BJ (cell line): ENCODE data around the gene ARHGEF10L. TPM values are rescaled to one million over a fixed set of nuclear protein-coding genes. Genes with fewer than 3 reads are reported as not detected.
A peak's percentile ranks its signal among the peaks of the same experiment; 100 is the strongest.

ENCODE experiments used
- CTCF ChIA-PET: fragments of 350-600 bp; formaldehyde crosslinking; extraction: SDS; loops from one replicate; lab custom pipeline; 2021; ENCODE audit warnings: antibody characterized with exemption, inconsistent platforms; lab: Yijun Ruan, JAX
- POLR2A ChIA-PET: fragments of 300-600 bp; sonication (Branson Sonifier 250); formaldehyde crosslinking; extraction: SDS; loops from one replicate; lab custom pipeline; 2021; ENCODE audit warnings: antibody characterized with exemption; lab: Charles Lee
- DNase-seq: peaks from one replicate; pipeline ENCODE4 v3.0.0-alpha.2; 2011; ENCODE audit warnings: low read depth
- H3K27me3 ChIP-seq: 2 replicates; pipeline ENCODE4 v1.6.0; 2011; ENCODE audit warnings: low read length; ENCODE audit not compliant: control insufficient read depth, insufficient read depth
- H3K36me3 ChIP-seq: 2 replicates; pipeline ENCODE4 v1.5.1; 2011; ENCODE audit warnings: low read length; ENCODE audit not compliant: control insufficient read depth, insufficient read depth
- H3K4me3 ChIP-seq: 2 replicates; pipeline ENCODE4 v1.5.1; 2011; ENCODE audit warnings: low read depth, mild to moderate bottlenecking, control low read depth, low read length
- CTCF ChIP-seq: IDR thresholded peaks from 2 replicates; pipeline ENCODE4 v1.5.1; 2011; ENCODE audit warnings: low read depth, mild to moderate bottlenecking, control low read depth, inconsistent platforms, low read length, moderate library complexity; ENCODE audit not compliant: insufficient read depth
- polyA plus RNA-seq: library from polyadenylated mRNA; depleted of rRNA; stranded (reverse); fragments of >200 nt; gene quantifications from 2 replicates; pipeline ENCODE4 v1.2.3, GENCODE V29; 2011

The ARHGEF10L gene
- polyA plus RNA-seq, 1 experiment: 12.5 TPM

- DNase-seq: no peak
- Histone ChIP-seq H3K4me3 (no peak overlapping the region), H3K36me3 (peaks cover 9% of the 10 kb centered on the region), H3K27me3 (no peaks in the 10 kb centered on the region)
- no peak for TF ChIP-seq CTCF
- CTCF ChIA-PET: interaction anchor here (18.9 kb wide), 1 partner anchor 99 kb away, joined by 531 read pairs; no protein-coding TSS in a partner anchor
- POLR2A ChIA-PET: no interaction called here
Measured at GRCh38 chr1:17603091-17603841, 63.8 kb downstream of the ARHGEF10L start.

GRCh38 chr1:17605582-17606344 lies 66.3 kb downstream of the ARHGEF10L start:
- no peak for DNase-seq
- ChIA-PET POLR2A (no interaction called here), CTCF (interaction anchor here (0.6 to 18.9 kb wide), 17 partner anchors 9 to 184 kb away, joined by 3 to 531 read pairs (median 8); no protein-coding TSS in a partner anchor)
- Histone ChIP-seq H3K4me3 (no peak overlapping the region), H3K27me3 (no peaks in the 10 kb centered on the region), H3K36me3 (peaks cover 14% of the 10 kb centered on the region)
- TF ChIP-seq CTCF: no peak

GRCh38 chr1:17606826-17607440 lies 67.4 kb downstream of the ARHGEF10L start:
- Histone ChIP-seq H3K27me3 (no peaks in the 10 kb centered on the region), H3K4me3 (no peak overlapping the region), H3K36me3 (peaks cover 15% of the 10 kb centered on the region)
- ChIA-PET POLR2A (interaction anchor here (0.6 kb wide), 1 partner anchor 267 kb away, joined by 3 read pairs; no protein-coding TSS in a partner anchor), CTCF (interaction anchor here (0.6 to 18.9 kb wide), 38 partner anchors 9 to 492 kb away, joined by 3 to 531 read pairs (median 6); no protein-coding TSS in a partner anchor)
- TF ChIP-seq CTCF: peak; percentile 97
- DNase-seq: no peak

GRCh38 chr1:17607644-17608581 lies 68.4 kb downstream of the ARHGEF10L start:
- ChIA-PET POLR2A (no interaction called here), CTCF (interaction anchor here (0.6 to 18.9 kb wide), 31 partner anchors 8 to 186 kb away, joined by 3 to 531 read pairs (median 7); no protein-coding TSS in a partner anchor)
- no peak for TF ChIP-seq CTCF
- DNase-seq: no peak
- Histone ChIP-seq H3K27me3 (no peaks in the 10 kb centered on the region), H3K4me3 (no peak overlapping the region), H3K36me3 (peaks cover 15% of the 10 kb centered on the region)
